HL-60/S4 treated with retinoic acid at 250 ng/mL for 4 days and 3 days (cell line): ENCODE data around the gene CAMSAP2.

Experiments
- in situ Hi-C: fragments of 300-500 bp; cut with MboI; formaldehyde crosslinking; loops from 2 replicates; pipeline ENCODE4 v1.7.0; 2022; ENCODE audit warnings: low sequenced_read_pairs

CAMSAP2 gene

GRCh38 chr1:200895801-200896530 lies 157.3 kb downstream of the CAMSAP2 start:
- in situ Hi-C loops = no loop called here

GRCh38 chr1:200896531-200897196 lies 158.0 kb downstream of the CAMSAP2 start:
- in situ Hi-C loops = no loop called here

GRCh38 chr1:200897259-200897658 lies 158.6 kb downstream of the CAMSAP2 start:
- in situ Hi-C loops = no loop called here

GRCh38 chr1:200899015-200899386 lies 160.3 kb downstream of the CAMSAP2 start:
- in situ Hi-C loops = no loop called here

- in situ Hi-C loops = no loop called here
These were observed 160.8 kb downstream of the CAMSAP2 start for GRCh38 chr1:200899451-200899915.

GRCh38 chr1:200899954-200900867 lies 161.5 kb downstream of the CAMSAP2 start:
- in situ Hi-C loops = no loop called here

GRCh38 chr1:200900877-200901276 lies 162.2 kb downstream of the CAMSAP2 start:
- in situ Hi-C loops = no loop called here

GRCh38 chr1:200901350-200901749 lies 162.7 kb downstream of the CAMSAP2 start:
- in situ Hi-C loops = no loop called here

GRCh38 chr1:200901796-200902444 lies 163.2 kb downstream of the CAMSAP2 start:
- in situ Hi-C loops = no loop called here

GRCh38 chr1:200903793-200904192 lies 165.1 kb downstream of the CAMSAP2 start:
- in situ Hi-C loops = no loop called here

GRCh38 chr1:200904772-200905171 lies 166.1 kb downstream of the CAMSAP2 start:
- in situ Hi-C loops = no loop called here

- in situ Hi-C loops = no loop called here
These were observed 166.8 kb downstream of the CAMSAP2 start for GRCh38 chr1:200905411-200906052.

- in situ Hi-C loops = no loop called here
These were observed 167.8 kb downstream of the CAMSAP2 start for GRCh38 chr1:200906491-200906890.

GRCh38 chr1:200907611-200908097 lies 169.0 kb downstream of the CAMSAP2 start:
- in situ Hi-C loops = no loop called here

GRCh38 chr1:200908191-200908868 lies 169.6 kb downstream of the CAMSAP2 start:
- in situ Hi-C loops = no loop called here

GRCh38 chr1:200909071-200909470 lies 170.4 kb downstream of the CAMSAP2 start:
- in situ Hi-C loops = no loop called here

- in situ Hi-C loops = no loop called here
These were observed 171.1 kb downstream of the CAMSAP2 start for GRCh38 chr1:200909757-200910239.
